Endodermal cell (in vitro differentiated cells): ENCODE measurements around the gene CASP8AP2. TPM values are rescaled to one million over a fixed set of nuclear protein-coding genes. Genes with fewer than 3 reads are reported as not detected.

Source experiments
- DNase-seq: peaks from one replicate; pipeline ENCODE4 v3.0.0-alpha.2; 2017
- H3K27ac ChIP-seq: 2 replicates; pipeline ENCODE4 v1.5.1; 2013; ENCODE audit warnings: mild to moderate bottlenecking, low read depth, low read length, moderate library complexity
- H3K27me3 ChIP-seq: 2 replicates; pipeline ENCODE4 v1.6.1; 2013; ENCODE audit warnings: mild to moderate bottlenecking, low read length, moderate library complexity; ENCODE audit not compliant: insufficient read depth, control insufficient read depth, poor library complexity, severe bottlenecking
- H3K36me3 ChIP-seq: 2 replicates; pipeline ENCODE4 v1.7.0; 2013; ENCODE audit warnings: mild to moderate bottlenecking, low read length, moderate library complexity; ENCODE audit not compliant: control insufficient read depth, insufficient read depth
- H3K4me1 ChIP-seq: one replicate; pipeline ENCODE4 v1.7.0; 2013; ENCODE audit warnings: low read length; ENCODE audit not compliant: control insufficient read depth, insufficient read depth
- H3K4me3 ChIP-seq: 2 replicates; pipeline ENCODE4 v1.5.1; 2013; ENCODE audit warnings: mild to moderate bottlenecking, low read length, moderate library complexity
- H3K9ac ChIP-seq: 2 replicates; pipeline ENCODE4 v1.6.1; 2013; ENCODE audit warnings: mild to moderate bottlenecking, low read length, moderate library complexity; ENCODE audit not compliant: poor library complexity, severe bottlenecking; ENCODE audit errors: extremely low read depth
- H3K9me3 ChIP-seq: 2 replicates; pipeline ENCODE4 v1.6.1; 2013; ENCODE audit warnings: mild to moderate bottlenecking, low read length, moderate library complexity; ENCODE audit not compliant: control insufficient read depth
- H3K27ac Mint-ChIP-seq: 2 replicates; pipeline ENCODE4 v1.8.0; 2020; ENCODE audit warnings: mixed read lengths
- H3K27me3 Mint-ChIP-seq: 2 replicates; pipeline ENCODE4 v1.8.0; 2021; ENCODE audit warnings: mild to moderate bottlenecking, mixed read lengths; ENCODE audit not compliant: insufficient read depth
- H3K36me3 Mint-ChIP-seq: 2 replicates; pipeline ENCODE4 v1.8.0; 2020; ENCODE audit warnings: low read depth, mixed read lengths
- H3K4me1 Mint-ChIP-seq: 2 replicates; pipeline ENCODE4 v1.8.0; 2020; ENCODE audit warnings: mixed read lengths
- H3K4me3 Mint-ChIP-seq: 2 replicates; pipeline ENCODE4 v1.8.0; 2020; ENCODE audit warnings: mild to moderate bottlenecking, moderate library complexity, mixed read lengths
- H3K9me3 Mint-ChIP-seq: 2 replicates; pipeline ENCODE4 v1.8.0; 2020; ENCODE audit warnings: mild to moderate bottlenecking, mixed read lengths
- CTCF ChIP-seq: fragments of 200-600 bp; sonication (generic); conservative IDR thresholded peaks from 2 replicates; pipeline ENCODE4 v1.5.0; 2021; ENCODE audit warnings: antibody characterized with exemption, mild to moderate bottlenecking
- WGBS, 2 experiments: methylation state at CpG; one replicate each; pipeline versions ENCODE4 v1.1.5 to v1.1.7; 2013; ENCODE audit warnings: missing lambda C conversion rate in 2 of 2, mixed read lengths in 1 of 2; ENCODE audit not compliant: insufficient coverage in 1 of 2, insufficient read length in 1 of 2; 5-methylcytosine and 5-hydroxymethylcytosine counted together
- total RNA-seq, 2 donors: library from RNA; stranded (reverse); fragmentation: NEBNext Ultra II Directional in 1 of 2; extraction: Animal tissue kit (Norgen Biotek cat#: 25700) in 1 of 2; gene quantifications; 2 replicates in 1 of 2; 3 replicates in 1 of 2; pipeline ENCODE4 v1.2.1, GENCODE V29; 2021

Gene CASP8AP2
- total RNA-seq, 2 donors from 2014 or later: 31.1 to 40.0 TPM

- DNase-seq: no peak
These were observed 88.2 kb downstream of the CASP8AP2 start for GRCh38 chr6:89917801-89918366.

More at GRCh38 chr6:89917801-89918366, 88.2 kb downstream of the CASP8AP2 start:
- Mint-ChIP-seq H3K27ac (no peak overlapping the region), H3K4me1 (no peaks in the 10 kb centered on the region), H3K27me3 (no peaks in the 10 kb centered on the region), H3K36me3 (no peaks in the 10 kb centered on the region), H3K4me3 (no peak overlapping the region), H3K9me3 (peaks cover 15% of the 10 kb centered on the region)
- 40 to 82% methylated on average over 1 to 3 of the region's 3 CpGs for WGBS, 2 experiments
- no peak overlapping the region for H3K9ac ChIP-seq
- H3K27ac ChIP-seq: no peak overlapping the region
- H3K27me3 ChIP-seq: no peaks in the 10 kb centered on the region
- H3K36me3 ChIP-seq: no peaks in the 10 kb centered on the region
- H3K4me3 ChIP-seq: no peak overlapping the region
- no peaks in the 10 kb centered on the region for H3K4me1 ChIP-seq
- H3K9me3 ChIP-seq: peaks cover 12% of the 10 kb centered on the region
- TF ChIP-seq CTCF: no peak

Other genes with a start within 250 kb of the CASP8AP2 start
- gene LYRM2, start 191.1 kb upstream of the CASP8AP2 start, total RNA-seq: 10 to 100 TPM; 20.4 to 21.9 TPM
- 100 to 1,000 TPM in 1 of 2 donors, 10 to 100 TPM in 1; 85.4 to 145 TPM for gene MDN1, start 10.1 kb upstream of the CASP8AP2 start, total RNA-seq
- gene GJA10, start 64.6 kb downstream of the CASP8AP2 start, total RNA-seq: under 1 TPM in 1 of 2 donors, not detected in 1; 0.42 TPM